ENCODE measurements around the gene FGFR3.

GRCh38 chr4:1755297-1755696, 37.8 kb upstream of the FGFR3 start:
- no peak for TF ChIP-seq CTCF (IDR thresholded peaks at IDR 0.05)
- TF ChIP-seq POLR2A (IDR thresholded peaks at IDR 0.05), result no peak

All from heart left ventricle (tissue), 13 donors.